GM12875 (cell line): ENCODE data around the gene AK5.
"Not testable (repeated sequence)": the region's sequence is repeated elsewhere in the genome, so short reads cannot be mapped to it uniquely, and the experiment has no call there.

ENCODE experiments used
- H3K4me3 ChIP-seq: one replicate; pipeline ENCODE4 v1.5.1; 2011; ENCODE audit warnings: low read depth, low read length, control low read depth
- CTCF ChIP-seq: IDR thresholded peaks from 2 replicates; pipeline ENCODE4 v1.5.1; 2011; ENCODE audit warnings: low read depth, mild to moderate bottlenecking, control low read depth, inconsistent platforms, low read length, moderate library complexity, borderline replicate concordance; ENCODE audit not compliant: insufficient read depth

The AK5 gene

GRCh38 chr1:77416692-77417450 is 135.1 kb downstream of the AK5 start:
- no peak overlapping the region for H3K4me3 ChIP-seq
- no peak for TF ChIP-seq CTCF

- H3K4me3 ChIP-seq, result not testable (repeated sequence)
Observed at GRCh38 chr1:77418055-77418454, 136.2 kb downstream of the AK5 start.

GRCh38 chr1:77421504-77422233 is 139.8 kb downstream of the AK5 start:
- TF ChIP-seq CTCF, result no peak
- no peak overlapping the region for H3K4me3 ChIP-seq

GRCh38 chr1:77424236-77424635 is 142.4 kb downstream of the AK5 start:
- TF ChIP-seq CTCF, result no peak
- no peak overlapping the region for H3K4me3 ChIP-seq

- H3K4me3 ChIP-seq, result no peak overlapping the region
- TF ChIP-seq CTCF, result no peak
Observed at GRCh38 chr1:77428068-77428467, 146.2 kb downstream of the AK5 start.

- no peak for TF ChIP-seq CTCF
- H3K4me3 ChIP-seq, result no peak overlapping the region
Observed at GRCh38 chr1:77430966-77431690, 149.3 kb downstream of the AK5 start.

- H3K4me3 ChIP-seq, result no peak overlapping the region
- no peak for TF ChIP-seq CTCF
Observed at GRCh38 chr1:77433934-77434333, 152.1 kb downstream of the AK5 start.
